Left renal pelvis (tissue), 4 donors: ENCODE results near the gene NCOR2. TPM values are rescaled to one million over a fixed set of nuclear protein-coding genes. Genes with fewer than 3 reads are reported as not detected.

Source experiments
- DNase-seq, 4 donors: peaks; one replicate each; pipeline ENCODE4 v3.0.0-alpha.2; 2013; ENCODE audit warnings: low read depth in 4 of 4, low spot score in 3 of 4
- polyA plus RNA-seq, 4 donors: library from polyadenylated mRNA; unstranded; fragments of 120-200 nt; gene quantifications; one replicate each; pipeline ENCODE4 v1.2.1, GENCODE V29; 2013; ENCODE audit not compliant: insufficient read length in 4 of 4

NCOR2 gene
- polyA plus RNA-seq, result 100 to 1,000 TPM in 1 of 4 donors, 10 to 100 TPM in 3; 57.2 to 102 (median 86.9) TPM

DNA sequence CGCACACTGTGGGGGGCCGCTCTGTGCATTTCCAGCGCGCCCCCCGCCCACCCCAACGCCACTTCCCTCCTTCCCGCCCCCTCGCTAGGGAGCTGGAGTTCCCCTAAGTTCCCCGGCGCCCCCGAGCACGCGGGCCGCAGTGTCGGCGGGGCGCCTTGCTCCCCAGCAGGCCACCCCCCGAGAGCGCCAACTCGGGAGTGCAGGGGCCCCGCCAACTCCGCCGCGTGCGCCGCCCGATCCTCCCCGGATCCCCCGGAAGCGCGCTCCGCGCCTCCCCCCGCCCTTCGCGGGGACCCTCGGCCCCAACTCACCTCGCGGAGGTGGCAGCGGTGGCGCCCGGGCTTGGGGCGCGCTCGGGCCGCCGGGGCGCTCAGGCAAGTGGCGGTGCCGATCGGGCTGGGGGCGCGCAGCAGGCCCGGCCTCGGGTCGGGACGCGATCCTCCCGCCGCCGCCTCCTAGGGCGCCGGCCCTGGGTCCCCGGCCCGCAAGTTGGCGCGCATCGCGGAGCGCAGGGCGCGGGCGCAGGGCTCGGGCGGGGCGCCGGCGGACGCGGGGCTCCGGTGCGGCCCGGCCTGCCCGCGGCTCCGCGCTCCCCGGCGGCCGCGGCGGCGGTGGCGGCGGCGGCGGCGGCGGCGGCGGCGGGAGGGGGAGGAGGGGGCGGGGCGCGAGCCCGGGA lies at the start of gene NCOR2:
Gene NCOR2 (minus strand): TSS at position 616 of the 676 bp plus-strand sequence. CDS start 72,361 bp downstream, outside the sequence.
- DNase-seq, result no peak

DNA sequence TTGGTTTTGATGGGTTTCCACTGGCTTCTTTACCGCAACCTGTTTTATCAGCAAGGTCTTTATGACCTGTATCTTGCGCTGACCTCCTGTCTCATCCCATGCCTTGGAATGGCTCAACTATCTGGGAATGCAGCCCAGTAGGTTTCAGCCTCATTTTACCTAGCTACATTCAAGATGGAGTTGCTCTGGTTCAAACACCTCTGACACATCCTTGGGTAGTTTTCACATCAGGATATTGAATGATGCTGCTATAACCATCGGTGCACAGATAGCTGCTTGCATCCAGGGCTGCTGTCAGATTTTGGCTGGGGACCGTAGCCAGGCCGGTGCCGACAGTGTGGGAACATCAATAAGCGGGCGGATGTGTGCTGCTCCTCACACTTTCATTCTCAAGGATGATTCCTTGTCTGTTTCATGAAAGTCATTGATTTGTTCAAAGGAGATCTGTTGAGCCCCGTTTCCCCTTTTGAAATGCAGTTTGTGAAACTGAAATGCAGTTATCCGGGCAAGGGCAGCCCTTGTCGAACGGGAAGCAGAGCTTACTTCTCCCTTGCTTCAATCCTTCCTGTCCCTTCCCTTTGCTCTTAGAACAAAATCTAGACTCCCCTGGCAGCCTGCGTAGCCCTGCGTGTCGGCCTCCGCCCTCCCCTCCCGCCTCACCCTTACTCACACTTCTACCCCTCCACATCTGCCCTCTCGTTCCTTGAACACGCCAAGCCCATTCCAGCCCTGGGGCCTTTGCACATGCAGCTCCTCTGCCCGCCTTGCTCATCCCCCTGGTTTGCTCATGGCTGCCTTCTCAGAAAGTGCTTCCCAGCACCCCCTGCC lies 49.2 kb upstream of the NCOR2 start:
- DNase-seq, result no peak

DNA sequence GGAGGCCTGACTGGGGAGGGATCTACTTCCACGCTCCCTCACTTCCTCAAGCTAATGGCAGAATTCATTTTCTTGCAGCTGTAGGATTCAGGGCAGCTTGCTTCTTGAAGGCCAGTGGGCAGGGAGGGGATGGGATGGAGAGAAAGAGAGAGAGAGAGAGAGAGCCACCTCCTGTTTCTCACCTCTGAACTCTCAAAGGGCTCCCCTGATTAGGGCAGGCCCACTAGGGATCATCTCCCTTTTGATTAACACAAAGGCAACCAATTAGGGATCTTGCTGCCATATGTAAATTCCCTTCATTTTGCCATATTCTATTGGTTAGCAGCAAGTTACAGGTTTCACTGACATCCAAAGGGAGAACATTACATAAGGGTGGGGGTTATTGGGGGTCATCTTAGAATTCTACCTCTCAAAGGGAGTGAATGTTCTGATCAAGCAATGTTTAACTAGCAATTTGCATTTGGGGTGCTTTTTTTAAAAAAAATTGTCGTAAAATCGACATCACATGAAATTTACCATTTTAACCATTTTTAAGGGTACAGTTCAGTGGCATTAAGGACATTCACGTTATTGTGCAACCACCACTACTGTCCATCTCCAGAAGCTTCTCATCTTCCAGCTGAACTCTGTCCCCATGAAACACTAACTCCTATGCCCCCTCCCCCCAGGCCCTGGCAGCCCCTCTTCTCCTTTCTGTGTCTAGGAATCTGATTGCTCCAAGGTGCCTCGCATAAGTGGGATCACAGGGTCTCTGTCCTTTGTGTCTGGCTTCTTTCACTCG lies 47.3 kb upstream of the NCOR2 start:
- DNase-seq, result no peak

DNA sequence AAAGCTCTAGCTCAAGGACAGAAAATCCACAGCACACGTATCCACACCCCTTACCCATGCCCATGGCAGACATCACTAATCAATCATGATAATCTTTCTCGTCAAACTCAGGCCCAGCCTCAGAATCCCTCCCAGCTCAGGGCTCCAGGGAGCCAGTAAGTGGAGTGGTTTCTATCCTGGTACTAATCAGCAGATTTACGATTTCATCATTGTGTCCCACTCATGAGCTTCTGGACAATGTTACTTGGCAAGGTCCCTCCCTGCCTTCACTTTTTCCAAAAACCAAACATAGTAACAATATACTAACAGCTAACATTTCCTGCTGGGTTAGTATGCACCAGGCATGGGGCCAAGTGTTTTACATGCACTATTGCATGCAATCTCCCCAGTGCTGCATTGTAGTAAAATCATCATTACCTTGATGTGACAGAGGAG lies 45.8 kb upstream of the NCOR2 start:
- DNase-seq, result no peak

DNA sequence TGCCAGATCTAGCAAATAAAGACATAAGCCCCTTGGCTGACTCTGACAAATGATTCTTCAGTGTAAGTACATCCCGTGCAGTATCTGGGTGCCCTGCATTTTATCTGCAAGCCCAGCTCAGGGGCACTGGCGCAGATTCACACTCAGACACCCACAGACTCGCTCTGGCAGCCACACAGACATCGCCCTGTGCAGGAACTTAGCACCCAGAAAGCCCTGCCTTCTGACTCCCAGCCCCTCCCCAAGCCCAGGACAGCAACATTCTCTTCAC lies 44.9 kb upstream of the NCOR2 start:
- no peak for DNase-seq

DNA sequence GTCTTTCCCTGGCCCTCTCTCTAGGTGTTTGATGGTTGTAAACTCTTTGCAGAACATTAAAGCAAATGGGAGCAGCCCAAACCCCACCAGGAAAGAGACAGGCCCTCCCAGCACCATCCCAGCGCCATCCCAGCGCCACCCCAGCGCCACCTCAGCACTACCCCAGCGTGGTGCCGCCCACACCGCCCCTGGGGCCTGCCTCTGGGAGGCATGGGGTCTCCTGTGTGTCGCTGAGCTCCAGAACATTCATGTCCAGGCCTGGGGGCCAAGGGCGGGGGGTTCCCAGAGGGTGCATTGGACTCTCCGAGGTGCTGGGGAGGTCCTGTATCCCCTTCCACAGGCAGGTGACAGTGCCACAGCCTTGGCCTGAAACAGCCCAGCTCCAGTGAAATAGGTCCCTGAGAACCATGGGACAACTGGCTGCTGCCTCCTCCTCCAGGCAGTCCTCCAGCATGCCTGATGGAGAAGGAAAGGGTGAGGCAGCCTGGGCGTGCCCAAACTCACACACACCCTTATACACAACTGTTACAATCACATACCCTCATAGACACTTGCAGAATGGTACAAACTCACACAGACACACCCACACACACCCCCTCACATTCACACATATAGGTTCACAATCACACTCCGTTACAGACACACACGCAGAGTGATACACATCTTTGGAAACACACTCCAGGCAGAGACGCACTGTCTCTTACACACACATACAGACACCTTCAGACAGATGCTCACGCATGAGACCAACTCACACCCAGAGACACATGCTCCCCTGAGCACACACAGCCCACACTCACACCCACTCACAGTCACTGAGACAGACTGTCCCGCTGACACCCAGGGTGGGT lies 44.4 kb upstream of the NCOR2 start:
- DNase-seq, result no peak

DNA sequence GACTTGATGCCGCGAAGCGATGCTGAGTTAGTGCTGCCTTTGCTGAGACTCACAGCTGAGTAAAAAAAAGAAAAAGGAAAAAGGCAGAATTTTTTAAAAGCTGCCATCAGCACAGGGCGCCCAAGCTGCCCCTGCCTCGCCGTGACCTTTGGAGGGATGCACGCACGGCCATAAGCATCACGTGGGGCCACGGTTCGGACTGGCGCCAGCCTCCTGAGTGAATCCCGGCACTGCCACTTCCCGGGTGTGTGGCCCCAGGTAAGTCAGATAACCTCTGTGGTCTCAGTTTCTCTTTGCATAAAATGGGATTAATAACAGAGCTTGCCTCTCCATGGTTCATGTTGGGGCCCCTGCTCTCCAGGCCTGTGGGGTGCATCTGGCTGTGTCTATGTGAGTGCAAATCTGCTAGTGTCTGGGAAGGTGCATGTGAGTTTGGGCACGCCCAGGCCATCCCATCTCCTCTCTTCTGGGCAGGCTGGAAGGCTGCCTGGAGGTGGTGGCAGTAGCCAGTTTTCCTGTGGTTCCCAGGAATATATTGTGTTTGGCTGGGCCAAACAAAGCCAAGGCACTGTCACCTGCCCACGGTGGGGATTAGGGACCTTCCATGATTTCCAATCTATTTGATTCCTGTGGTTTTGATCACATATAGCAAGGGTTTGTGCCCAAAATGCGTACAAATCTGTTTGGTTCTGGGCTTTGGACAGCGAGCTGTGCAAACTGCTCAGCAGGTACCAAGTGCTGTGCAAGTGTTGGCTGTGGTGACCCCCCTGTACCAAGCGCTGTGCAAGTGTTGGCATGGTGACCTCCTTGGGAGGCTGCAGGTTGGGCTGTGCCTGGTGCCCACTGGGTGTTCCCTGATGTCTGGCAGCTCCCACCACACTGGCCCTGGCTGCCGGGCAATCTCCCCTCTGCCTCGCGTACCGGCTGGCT lies 43.5 kb upstream of the NCOR2 start:
- DNase-seq, result no peak

DNA sequence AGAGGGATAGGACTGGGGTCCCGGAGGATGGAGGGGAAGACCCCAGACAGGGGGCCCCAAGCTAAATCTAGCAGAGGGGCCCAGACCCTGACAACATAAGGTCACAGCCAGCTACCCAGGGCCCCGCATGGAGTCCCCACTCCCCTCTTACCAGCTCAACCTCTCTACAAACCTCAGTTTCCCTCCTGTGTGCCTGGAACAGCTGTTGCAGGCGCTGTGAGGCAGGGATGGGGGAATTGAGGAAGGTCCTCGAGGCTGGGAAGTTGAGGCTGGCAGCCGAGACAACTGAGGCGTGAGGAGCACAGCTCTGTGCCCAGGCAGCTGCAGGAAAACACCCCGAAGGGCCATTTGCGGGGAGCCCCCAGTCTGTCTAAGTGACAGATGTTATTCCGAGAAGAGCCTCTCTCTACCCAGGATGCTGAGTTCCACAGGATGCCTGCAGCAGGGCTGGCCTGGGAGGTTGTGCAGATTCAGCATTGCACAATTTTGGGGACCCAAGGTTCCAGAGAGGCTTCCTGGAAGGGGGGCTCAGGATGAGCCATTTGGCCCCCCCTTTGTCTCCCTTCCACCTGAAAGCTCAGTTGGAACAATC lies 42.7 kb upstream of the NCOR2 start:
- no peak for DNase-seq

DNA sequence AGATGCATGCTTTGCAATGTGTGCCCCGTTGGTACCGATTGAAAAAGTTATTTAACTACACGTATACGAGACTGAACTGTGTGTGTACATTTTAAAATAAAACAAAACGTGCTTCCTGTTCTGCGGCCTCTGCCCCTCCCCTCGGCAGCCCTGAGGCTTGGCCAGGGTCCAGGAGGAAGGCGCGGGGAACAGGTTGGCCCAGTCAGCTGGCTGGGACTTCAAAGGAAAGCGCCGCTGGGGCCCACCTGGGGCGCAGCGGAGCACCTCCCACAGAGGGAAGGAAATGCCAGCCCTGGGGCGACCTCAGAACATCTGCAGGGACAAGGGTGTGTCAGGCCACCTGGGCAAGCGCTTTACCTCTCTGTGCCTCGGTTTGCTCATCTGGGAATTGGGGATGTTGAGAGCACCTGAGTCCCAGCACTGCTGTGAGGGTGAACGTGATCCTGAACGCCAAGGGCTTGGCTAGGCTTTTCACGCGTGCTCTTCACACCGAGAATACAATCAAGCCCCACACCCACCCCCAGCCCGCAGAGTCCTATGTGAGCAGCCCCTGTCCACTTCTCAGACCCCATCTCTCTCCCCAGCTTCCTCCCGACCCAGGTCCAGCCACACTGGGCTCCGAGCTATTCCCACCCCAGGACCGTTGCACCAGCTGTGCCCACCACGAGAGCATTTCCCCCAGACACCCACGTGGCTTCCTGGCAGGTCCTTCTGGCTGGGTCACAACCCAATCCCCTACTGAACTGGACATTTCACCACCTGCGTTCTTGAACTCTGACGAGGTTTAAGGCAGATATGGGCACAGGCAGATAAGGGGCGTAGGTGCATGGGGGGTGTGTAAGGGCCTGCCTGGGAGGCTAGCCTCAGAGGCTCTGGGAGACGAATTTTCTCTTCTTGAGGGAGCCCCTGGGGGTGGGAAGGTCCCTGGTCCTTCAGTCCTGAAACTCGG lies 41.9 kb upstream of the NCOR2 start:
- DNase-seq, result peak; percentile 52 to 68 (median 60)

DNA sequence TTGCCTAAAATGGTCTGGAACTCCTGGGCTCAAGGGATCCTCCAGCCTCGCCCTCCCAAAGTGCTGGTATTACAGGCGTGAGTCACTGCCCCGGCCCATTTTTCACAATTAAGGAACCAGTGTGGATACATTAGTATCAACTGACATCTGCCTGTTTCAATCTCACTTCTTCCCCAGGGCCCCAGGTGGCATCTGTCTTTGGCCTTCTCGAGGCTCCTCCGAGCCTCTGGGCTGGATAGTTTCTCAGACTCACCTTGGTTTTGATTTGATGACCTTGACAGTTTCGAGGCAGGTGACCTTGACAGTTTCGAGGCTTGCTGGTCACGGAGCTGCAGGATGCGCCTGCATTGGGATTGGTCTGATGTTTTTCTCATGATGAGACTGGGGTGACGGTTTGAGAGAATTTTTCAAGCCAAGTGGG lies 41.0 kb upstream of the NCOR2 start:
- no peak for DNase-seq

DNA sequence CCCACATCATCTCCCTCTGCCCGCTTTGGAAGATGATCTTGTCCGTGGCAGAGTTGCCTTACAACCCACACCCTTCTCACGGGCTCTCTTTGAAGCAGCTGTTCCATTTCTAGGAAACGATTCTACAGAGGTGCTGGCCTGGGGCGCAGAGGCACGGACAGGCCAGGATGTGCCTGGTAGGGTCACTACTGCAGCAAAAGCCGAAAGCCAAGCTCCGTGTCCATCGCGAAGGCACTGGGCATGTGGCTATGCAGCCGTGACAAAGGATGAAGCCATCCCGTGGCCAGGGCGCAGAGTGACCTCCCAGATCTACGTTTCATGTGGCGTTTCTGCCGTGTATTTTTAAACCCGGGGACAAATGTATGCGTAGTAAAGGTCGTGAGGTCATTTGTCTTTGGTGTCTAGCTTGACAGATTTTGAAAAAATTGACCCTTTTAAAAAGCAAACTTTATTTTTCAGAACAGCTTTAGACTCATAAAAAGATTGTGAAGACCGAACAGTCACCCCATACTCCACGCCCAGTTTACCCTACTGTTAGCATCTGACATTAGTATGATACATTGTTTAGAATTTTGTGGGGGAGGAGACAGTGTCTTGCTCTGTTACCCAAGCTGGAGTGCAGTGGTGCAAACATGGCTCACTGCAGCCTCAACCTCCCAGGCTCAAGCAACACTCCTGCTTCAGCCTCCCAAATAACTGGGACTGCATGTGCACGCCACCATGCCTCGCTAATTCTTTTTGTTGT lies 40.4 kb upstream of the NCOR2 start:
- DNase-seq, result no peak

DNA sequence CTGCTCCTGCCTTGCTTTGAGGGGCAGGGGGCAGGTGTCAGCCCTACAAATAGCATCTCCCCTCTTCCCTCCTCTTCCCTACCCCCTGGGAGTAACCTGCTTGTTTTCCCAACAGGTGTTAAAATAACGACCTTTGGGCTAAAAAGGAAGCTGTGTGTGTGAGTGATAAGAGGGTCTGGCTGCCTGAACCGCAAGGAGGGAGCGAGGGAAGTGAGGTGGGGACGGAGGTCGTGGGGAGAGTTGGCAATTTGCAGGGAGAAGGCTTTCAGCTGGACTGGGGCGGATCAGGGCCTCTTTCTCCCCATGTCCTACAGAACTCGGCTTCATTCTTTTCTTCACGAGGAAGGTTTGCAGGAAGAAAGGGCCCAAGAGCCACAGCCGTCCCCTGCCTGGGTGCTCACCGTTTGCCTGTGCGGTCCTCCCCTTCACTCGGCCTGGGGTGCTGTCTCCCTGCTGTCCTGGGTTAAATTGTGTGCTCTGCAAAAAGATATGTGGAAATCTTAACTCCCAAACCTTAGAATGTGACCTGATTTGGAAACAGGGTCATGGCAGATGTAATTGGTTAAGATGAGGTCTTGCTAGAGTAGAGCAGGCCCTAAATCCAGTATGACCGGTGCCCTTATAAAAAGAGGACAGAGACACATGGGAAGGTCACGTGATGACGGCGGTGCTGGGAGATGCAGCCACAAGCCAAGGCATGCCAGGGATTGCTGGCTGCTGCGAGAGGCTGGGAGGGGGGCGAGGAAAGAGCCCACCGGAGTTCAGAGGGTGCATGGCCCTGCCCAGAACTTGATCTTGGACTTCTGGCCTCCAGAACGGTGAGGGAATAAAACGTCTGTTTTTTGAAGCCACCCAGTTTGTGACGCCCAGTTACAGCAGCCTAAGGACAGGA lies 38.7 kb upstream of the NCOR2 start:
- DNase-seq, result no peak

DNA sequence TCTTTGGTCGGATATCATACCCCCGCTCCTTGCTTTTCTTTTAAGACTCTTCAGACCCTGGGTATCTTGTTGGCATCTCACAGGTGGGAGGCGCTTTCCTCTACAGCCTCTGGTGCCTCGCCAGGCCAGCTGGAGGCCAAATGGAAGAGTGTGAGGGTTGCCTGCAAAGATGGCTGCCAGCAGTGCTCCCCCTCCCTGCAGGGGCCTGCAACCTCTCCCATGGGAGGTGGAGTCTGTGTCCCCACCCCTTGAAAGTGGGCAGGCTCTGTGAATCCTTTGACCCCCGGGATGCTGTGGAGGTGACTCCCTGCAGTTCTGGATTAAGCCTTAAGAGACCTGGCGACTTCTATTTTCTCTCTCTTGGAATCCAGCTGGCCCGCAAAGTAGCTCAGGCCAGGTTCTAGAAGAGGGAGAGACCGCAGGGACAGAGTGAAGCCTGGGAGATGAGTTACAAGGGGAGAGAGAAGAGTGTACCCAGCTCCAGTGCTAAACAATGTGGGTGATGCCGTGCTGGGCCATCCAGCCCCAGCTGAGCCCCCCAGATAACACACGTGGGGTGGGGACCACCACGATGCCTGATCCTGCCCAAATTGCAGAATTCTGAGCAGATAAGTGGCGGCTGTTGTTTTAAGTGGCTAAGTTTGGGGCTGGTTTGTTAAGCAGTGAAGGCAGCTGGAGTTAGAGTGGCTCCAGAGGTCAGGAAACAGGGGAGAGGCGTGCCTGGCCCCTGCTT lies 37.9 kb upstream of the NCOR2 start:
- no peak for DNase-seq

DNA sequence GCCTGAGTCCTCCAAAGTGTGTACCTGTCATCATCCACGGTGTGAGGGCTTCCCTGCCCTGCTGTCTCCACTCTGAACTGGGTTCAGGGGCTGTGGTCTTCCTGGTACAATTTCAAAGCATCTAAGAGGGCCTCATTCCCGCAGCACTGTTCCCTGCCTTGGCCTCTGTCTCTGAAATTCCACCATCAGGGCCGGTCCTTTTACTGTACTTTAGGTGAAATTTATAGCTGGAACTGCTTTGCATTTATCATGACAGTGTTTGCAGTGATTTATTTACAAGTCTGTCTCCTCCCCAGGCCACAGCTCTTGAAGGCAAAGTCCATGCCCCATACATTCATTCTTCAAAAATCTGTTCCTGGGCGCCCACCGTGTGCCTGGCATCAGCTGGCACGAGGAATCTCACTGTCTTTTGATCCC lies 36.9 kb upstream of the NCOR2 start:
- no peak for DNase-seq

DNA sequence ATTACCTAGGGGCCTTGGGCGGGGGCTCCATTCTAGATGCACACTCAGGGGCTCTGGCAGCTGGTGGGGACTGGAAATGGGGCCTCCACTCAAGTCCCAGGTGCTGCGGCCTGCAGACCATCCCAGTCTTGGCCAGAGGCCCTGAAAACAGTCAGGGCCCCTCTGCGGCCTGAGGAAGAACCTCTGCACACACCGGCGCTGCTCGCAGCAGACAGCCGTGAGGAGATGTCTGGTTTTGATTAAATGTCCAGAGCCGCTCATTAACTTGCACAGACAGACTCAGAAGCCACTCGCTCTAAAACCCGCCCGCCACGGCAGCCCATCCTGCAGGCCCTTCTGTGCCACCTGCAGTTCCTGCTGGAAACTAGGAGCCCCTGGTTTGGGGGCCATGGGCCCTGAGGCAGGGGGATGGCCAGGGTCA lies 36.4 kb upstream of the NCOR2 start:
- no peak for DNase-seq
